Measurements from ENCODE around the gene KTI12.

The KTI12 gene

DNA sequence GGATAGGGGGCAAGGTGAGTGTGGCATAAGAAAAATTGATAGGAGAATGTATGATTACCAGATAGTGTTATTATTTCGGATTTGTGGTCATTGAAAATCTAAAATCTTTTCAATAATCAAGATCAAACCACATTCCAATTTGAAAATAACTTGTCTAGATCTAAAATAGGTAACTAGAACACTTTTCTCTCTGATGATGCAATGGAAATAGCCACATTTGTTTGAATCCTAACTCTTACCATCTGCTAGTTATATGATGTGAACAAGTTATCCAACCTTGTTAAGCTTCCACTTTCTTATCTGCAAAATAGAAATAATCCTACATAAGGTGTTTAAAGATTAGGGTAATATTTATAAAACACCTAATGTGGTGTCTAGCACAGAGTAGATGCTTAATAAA lies 26.3 kb upstream of the KTI12 start:
- H3K4me3 ChIP-seq (ENCODE audit: low read depth, low read length) = no peak overlapping the region
- TF ChIP-seq, protein P1, sequence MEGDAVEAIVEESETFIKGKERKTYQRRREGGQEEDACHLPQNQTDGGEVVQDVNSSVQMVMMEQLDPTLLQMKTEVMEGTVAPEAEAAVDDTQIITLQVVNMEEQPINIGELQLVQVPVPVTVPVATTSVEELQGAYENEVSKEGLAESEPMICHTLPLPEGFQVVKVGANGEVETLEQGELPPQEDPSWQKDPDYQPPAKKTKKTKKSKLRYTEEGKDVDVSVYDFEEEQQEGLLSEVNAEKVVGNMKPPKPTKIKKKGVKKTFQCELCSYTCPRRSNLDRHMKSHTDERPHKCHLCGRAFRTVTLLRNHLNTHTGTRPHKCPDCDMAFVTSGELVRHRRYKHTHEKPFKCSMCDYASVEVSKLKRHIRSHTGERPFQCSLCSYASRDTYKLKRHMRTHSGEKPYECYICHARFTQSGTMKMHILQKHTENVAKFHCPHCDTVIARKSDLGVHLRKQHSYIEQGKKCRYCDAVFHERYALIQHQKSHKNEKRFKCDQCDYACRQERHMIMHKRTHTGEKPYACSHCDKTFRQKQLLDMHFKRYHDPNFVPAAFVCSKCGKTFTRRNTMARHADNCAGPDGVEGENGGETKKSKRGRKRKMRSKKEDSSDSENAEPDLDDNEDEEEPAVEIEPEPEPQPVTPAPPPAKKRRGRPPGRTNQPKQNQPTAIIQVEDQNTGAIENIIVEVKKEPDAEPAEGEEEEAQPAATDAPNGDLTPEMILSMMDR (IDR thresholded peaks at IDR 0.05; ENCODE audit: borderline replicate concordance, insufficient read depth, low read depth, low read length) = no peak

GRCh38 chr1:52059321-52059720 lies 25.7 kb upstream of the KTI12 start:
- TF ChIP-seq, protein P1 (IDR thresholded peaks at IDR 0.05; ENCODE audit: borderline replicate concordance, insufficient read depth, low read depth, low read length) = no peak
- no peak overlapping the region for H3K4me3 ChIP-seq (ENCODE audit: low read depth, low read length)

DNA sequence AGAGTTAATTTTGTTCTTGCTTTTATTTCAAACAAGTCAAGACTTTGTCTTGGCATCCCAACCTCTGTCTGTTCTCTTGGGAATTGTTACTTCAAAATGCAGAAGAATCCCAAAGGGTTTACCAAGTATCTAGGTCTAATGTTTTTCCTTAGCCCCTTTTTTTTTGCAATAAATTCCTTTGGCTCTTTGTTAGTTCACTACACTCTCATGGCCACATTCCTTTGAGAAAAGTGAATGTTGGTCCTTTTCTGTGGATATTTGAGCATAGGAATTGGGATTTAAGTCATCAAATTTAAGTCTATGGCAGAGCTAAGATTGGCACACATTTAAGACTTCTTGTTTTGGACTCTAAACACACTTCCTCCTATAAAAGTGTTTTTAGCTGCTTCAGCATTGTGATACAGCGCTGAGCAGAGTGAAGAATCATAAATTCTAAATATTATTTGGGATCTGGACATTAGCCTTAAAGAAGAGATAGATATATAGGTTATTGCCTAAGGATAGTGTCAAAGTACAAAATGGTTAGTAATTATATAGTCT lies 24.3 kb upstream of the KTI12 start:
- H3K4me3 ChIP-seq (ENCODE audit: low read depth, low read length) = no peak overlapping the region
- TF ChIP-seq, protein P1 (IDR thresholded peaks at IDR 0.05; ENCODE audit: borderline replicate concordance, insufficient read depth, low read depth, low read length) = no peak

DNA sequence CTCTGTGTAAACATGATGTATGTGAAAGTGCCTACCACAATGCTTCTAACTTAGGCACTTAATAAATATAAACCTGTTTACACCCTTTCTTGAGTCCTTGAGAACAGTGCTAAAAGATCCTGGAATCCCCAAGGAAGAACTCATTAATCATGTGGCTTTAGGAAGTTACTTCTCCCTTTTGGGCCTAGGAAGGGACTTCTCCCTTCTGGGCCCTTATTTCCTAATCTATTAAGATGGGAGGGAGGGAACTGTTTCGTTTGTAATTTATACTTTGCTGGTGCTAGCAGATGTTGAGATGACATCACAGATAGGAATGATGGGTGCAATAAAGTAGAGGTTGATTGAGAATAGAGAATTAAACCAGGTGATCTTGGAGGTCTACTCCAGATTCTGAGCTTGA lies 23.6 kb upstream of the KTI12 start:
- peak overlapping the region; percentile 70 for H3K4me3 ChIP-seq (ENCODE audit: low read depth, low read length)
- TF ChIP-seq, protein P1 (IDR thresholded peaks at IDR 0.05; ENCODE audit: borderline replicate concordance, insufficient read depth, low read depth, low read length) = no peak

- TF ChIP-seq, protein P1 (IDR thresholded peaks at IDR 0.05; ENCODE audit: borderline replicate concordance, insufficient read depth, low read depth, low read length) = no peak
- peak overlapping the region; percentile 70 for H3K4me3 ChIP-seq (ENCODE audit: low read depth, low read length)
Observed at GRCh38 chr1:52056937-52057231, 23.3 kb upstream of the KTI12 start.

DNA sequence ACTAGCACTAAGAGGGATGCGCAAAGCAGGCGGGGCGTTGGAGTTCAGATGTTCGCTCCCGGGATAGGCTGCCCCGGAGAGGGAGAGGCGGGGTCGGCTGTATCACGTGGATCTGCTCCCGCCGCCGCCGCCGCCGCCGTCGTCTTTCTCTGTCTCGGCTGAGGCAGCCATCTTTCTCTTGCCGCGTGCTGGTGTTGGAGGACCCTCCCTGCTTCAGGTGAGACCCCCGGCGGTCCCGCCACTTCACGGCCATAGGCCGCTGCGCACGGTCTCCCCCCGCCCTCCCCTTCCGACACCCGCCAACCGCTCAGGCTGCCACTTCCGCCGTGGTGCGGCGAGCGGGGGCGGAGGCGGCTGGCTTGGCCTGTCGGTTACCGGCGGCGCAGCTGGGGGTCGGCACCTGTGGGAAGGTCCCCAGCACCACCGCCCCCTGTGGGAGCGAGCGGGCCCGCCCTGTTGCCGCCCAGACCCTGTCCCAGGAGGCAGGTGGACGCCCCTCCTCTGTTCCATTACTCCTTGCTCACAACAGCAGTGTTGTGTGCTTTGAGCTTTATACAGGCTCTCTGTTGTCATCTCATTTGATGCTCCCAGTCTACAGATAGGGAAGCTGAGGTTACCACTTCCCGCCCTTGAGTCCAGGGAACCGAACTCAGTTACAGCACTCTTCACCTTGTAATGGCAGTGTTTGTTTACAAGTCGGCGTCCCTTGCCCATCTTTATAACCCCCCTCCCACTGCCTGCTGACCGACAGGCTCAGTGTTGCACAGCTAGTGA lies 22.7 kb upstream of the KTI12 start, which contains the start of gene BTF3L4:
Gene BTF3L4 (plus strand): TSS at position 133 of the 774 bp plus-strand sequence. CDS start 3,553 bp downstream, outside the sequence.
- TF ChIP-seq, protein P1 (IDR thresholded peaks at IDR 0.05; ENCODE audit: borderline replicate concordance, insufficient read depth, low read depth, low read length) = no peak
- peak within 1 kb of the TSS; percentile 70 for H3K4me3 ChIP-seq (ENCODE audit: low read depth, low read length)

DNA sequence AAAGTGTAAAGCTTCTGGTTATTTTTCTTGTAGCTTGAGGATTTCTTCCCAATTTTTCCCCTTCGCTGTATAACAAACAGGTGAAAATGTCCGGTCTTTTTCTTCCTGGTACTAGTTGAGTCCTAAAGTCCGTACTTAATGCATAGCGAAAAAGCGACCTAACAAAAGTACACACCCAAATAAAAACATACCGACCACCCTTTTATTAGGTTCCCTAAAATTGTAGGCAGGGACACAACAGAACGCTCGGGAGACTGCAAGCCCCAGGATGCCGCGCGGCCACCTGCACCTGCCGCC lies 22.2 kb upstream of the KTI12 start:
- peak overlapping the region; percentile 70 for H3K4me3 ChIP-seq (ENCODE audit: low read depth, low read length)
- TF ChIP-seq, protein P1 (IDR thresholded peaks at IDR 0.05; ENCODE audit: borderline replicate concordance, insufficient read depth, low read depth, low read length) = no peak
